ENCODE results near the gene TMEM269. TPM values are rescaled to one million over a fixed set of nuclear protein-coding genes. Genes with fewer than 3 reads are reported as not detected.
A peak's percentile ranks its signal among the peaks of the same experiment; 100 is the strongest.

Gene TMEM269
- polyA plus RNA-seq, 3 donors = 0.07 TPM; not detected in 2

- DNase-seq = no peak
- H3K27me3 ChIP-seq (ENCODE audit: control insufficient read depth in 2 of 2, insufficient read depth in 2 of 2, low read length in 2 of 2) = peaks cover 4 to 24% of the 10 kb centered on the region in 2 donors
- Mint-ChIP-seq H3K9me3 (peaks cover 0 to 7% (median 1%) of the 10 kb centered on the region in 7 donors), H3K4me3 (no peak overlapping the region), H3K27me3 (ENCODE audit: low read depth in 3 of 3) (peaks cover 21 to 28% (median 25%) of the 10 kb centered on the region in 3 donors), H3K27ac (no peak overlapping the region), H3K36me3 (peaks cover 53 to 54% of the 10 kb centered on the region in 2 donors), H3K4me1 (peaks cover 13% of the 10 kb centered on the region)
- no peaks in the 10 kb centered on the region for H3K9me3 ChIP-seq (replicated peaks in 1 of 2; ENCODE audit: control insufficient read depth in 1 of 2, insufficient read depth in 1 of 2, low read length in 2 of 2)
- H3K36me3 ChIP-seq (replicated peaks in 1 of 2; ENCODE audit: control insufficient read depth in 1 of 2, insufficient read depth in 2 of 2, low read length in 2 of 2) = peaks cover 18 to 42% of the 10 kb centered on the region in 2 donors
- no peak overlapping the region for H3K4me3 ChIP-seq (replicated peaks in 1 of 3; ENCODE audit: low read depth in 2 of 3, low read length in 3 of 3)
- H3K27ac ChIP-seq (ENCODE audit: low read depth in 1 of 2, low read length in 2 of 2) = no peak overlapping the region
- H2AFZ ChIP-seq (ENCODE audit: insufficient read depth, low read depth, low read length, poor library complexity, severe bottlenecking) = no peak overlapping the region
- peaks cover 7 to 11% of the 10 kb centered on the region in 2 donors for H3K4me1 ChIP-seq (ENCODE audit: control insufficient read depth in 1 of 2, insufficient read depth in 2 of 2, low read length in 2 of 2)
- no peaks in the 10 kb centered on the region for H3K79me2 ChIP-seq (ENCODE audit: insufficient read depth, low read length)
- no peak overlapping the region for H3K4me2 ChIP-seq (replicated peaks; ENCODE audit: extremely low read depth, low read length, poor library complexity, severe bottlenecking)
- H4K20me1 ChIP-seq (ENCODE audit: insufficient read depth, low read length) = no peaks in the 10 kb centered on the region
- TF ChIP-seq, protein P1, sequence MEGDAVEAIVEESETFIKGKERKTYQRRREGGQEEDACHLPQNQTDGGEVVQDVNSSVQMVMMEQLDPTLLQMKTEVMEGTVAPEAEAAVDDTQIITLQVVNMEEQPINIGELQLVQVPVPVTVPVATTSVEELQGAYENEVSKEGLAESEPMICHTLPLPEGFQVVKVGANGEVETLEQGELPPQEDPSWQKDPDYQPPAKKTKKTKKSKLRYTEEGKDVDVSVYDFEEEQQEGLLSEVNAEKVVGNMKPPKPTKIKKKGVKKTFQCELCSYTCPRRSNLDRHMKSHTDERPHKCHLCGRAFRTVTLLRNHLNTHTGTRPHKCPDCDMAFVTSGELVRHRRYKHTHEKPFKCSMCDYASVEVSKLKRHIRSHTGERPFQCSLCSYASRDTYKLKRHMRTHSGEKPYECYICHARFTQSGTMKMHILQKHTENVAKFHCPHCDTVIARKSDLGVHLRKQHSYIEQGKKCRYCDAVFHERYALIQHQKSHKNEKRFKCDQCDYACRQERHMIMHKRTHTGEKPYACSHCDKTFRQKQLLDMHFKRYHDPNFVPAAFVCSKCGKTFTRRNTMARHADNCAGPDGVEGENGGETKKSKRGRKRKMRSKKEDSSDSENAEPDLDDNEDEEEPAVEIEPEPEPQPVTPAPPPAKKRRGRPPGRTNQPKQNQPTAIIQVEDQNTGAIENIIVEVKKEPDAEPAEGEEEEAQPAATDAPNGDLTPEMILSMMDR (IDR thresholded peaks at IDR 0.05) = no peak
- no peak overlapping the region for H3K9ac ChIP-seq (ENCODE audit: insufficient read depth, low read length, poor library complexity, severe bottlenecking)
- intact Hi-C loops (cut with micrococcal nuclease) = loop anchor here in 1 of 2 donors (5.0 kb wide), 1 partner anchor 129 kb away; no protein-coding TSS in a partner anchor
- WGBS (ENCODE audit: insufficient coverage) = no CpG with 5 or more reads among the region's 2 CpGs
Observed at GRCh38 chr1:42783092-42783491, 1.7 kb upstream of the TMEM269 start.

GRCh38 chr1:42784547-42784945 lies 245 bp upstream of the TMEM269 start:
- Histone ChIP-seq H3K4me1 (ENCODE audit: control insufficient read depth in 1 of 2, insufficient read depth in 2 of 2, low read length in 2 of 2) (peaks cover 7 to 11% of the 10 kb centered on the region in 2 donors), H3K9ac (ENCODE audit: insufficient read depth, low read length, poor library complexity, severe bottlenecking) (peak overlapping the region; percentile 43), H4K20me1 (ENCODE audit: insufficient read depth, low read length) (no peaks in the 10 kb centered on the region), H3K36me3 (replicated peaks in 1 of 2; ENCODE audit: control insufficient read depth in 1 of 2, insufficient read depth in 2 of 2, low read length in 2 of 2) (peaks cover 14 to 28% of the 10 kb centered on the region in 2 donors), H3K9me3 (replicated peaks in 1 of 2; ENCODE audit: control insufficient read depth in 1 of 2, insufficient read depth in 1 of 2, low read length in 2 of 2) (no peaks in the 10 kb centered on the region), H3K27me3 (ENCODE audit: control insufficient read depth in 2 of 2, insufficient read depth in 2 of 2, low read length in 2 of 2) (peaks cover 4 to 24% of the 10 kb centered on the region in 2 donors), H3K4me2 (replicated peaks; ENCODE audit: extremely low read depth, low read length, poor library complexity, severe bottlenecking) (peak overlapping the region; percentile 65), H2AFZ (ENCODE audit: insufficient read depth, low read depth, low read length, poor library complexity, severe bottlenecking) (no peak overlapping the region), H3K4me3 (replicated peaks in 1 of 3; ENCODE audit: low read depth in 2 of 3, low read length in 3 of 3) (peak overlapping the region in 1 of 3 experiments; percentile 56), H3K27ac (ENCODE audit: low read depth in 1 of 2, low read length in 2 of 2) (no peak overlapping the region), H3K79me2 (ENCODE audit: insufficient read depth, low read length) (no peaks in the 10 kb centered on the region)
- H3K4me1 Mint-ChIP-seq = peaks cover 13% of the 10 kb centered on the region
- intact Hi-C loops (cut with micrococcal nuclease) = loop anchor here in 1 of 2 donors (5.0 kb wide), 1 partner anchor 128 kb away; no protein-coding TSS in a partner anchor
- WGBS (ENCODE audit: insufficient coverage) = 97% methylated on average over 12 of the region's 18 CpGs
- peaks cover 0 to 7% (median 1%) of the 10 kb centered on the region in 7 donors for H3K9me3 Mint-ChIP-seq
- H3K36me3 Mint-ChIP-seq = peaks cover 42% of the 10 kb centered on the region in 2 donors
- no peak for DNase-seq
- TF ChIP-seq, protein P1 (IDR thresholded peaks at IDR 0.05) = no peak
- H3K4me3 Mint-ChIP-seq = peak overlapping the region; percentile 77 to 90
- peaks cover 21 to 29% (median 25%) of the 10 kb centered on the region in 3 donors for H3K27me3 Mint-ChIP-seq (ENCODE audit: low read depth in 3 of 3)
- H3K27ac Mint-ChIP-seq = no peak overlapping the region

Measured in CD14-positive monocyte (primary cell).